SW480 (cell line): ENCODE measurements around the gene NR1H4.
"Not testable (repeated sequence)": the region's sequence is repeated elsewhere in the genome, so short reads cannot be mapped to it uniquely, and the experiment has no call there.

ENCODE experiments used
- DNase-seq: peaks from one replicate; pipeline ENCODE4 v3.0.0-alpha.2; 2016; ENCODE audit warnings: low spot score

Gene NR1H4

GRCh38 chr12:100572184-100572583 lies 98.5 kb downstream of the NR1H4 start:
- no peak for DNase-seq

GRCh38 chr12:100573292-100574186 lies 99.9 kb downstream of the NR1H4 start, which contains the start of gene GAS2L3:
Gene GAS2L3, plus strand, starts transcription at chr12:100573684. Its CDS starts 21,221 bp downstream, at chr12:100594905.
- DNase-seq = peak; percentile 87

GRCh38 chr12:100574187-100575074 lies 100.8 kb downstream of the NR1H4 start:
- DNase-seq = peak; percentile 50

GRCh38 chr12:100576331-100577036 lies 102.8 kb downstream of the NR1H4 start:
- peak; percentile 92 for DNase-seq

GRCh38 chr12:100578923-100579322 lies 105.3 kb downstream of the NR1H4 start:
- DNase-seq = no peak

GRCh38 chr12:100579844-100580243 lies 106.2 kb downstream of the NR1H4 start:
- DNase-seq = no peak

GRCh38 chr12:100584256-100584655 lies 110.6 kb downstream of the NR1H4 start:
- DNase-seq = no peak

- DNase-seq = no peak
Measured at GRCh38 chr12:100591979-100592378, 118.3 kb downstream of the NR1H4 start.

- DNase-seq = no peak
Measured at GRCh38 chr12:100593490-100593889, 119.8 kb downstream of the NR1H4 start.

GRCh38 chr12:100601626-100602025 lies 128.0 kb downstream of the NR1H4 start:
- DNase-seq = no peak

- not testable (repeated sequence) for DNase-seq
Measured at GRCh38 chr12:100602997-100603396, 129.3 kb downstream of the NR1H4 start.

- DNase-seq = no peak
Measured at GRCh38 chr12:100608776-100609175, 135.1 kb downstream of the NR1H4 start.

- no peak for DNase-seq
Measured at GRCh38 chr12:100610666-100611430, 137.2 kb downstream of the NR1H4 start.

- DNase-seq = no peak
Measured at GRCh38 chr12:100612606-100613005, 138.9 kb downstream of the NR1H4 start.
